HG03095 (cell line): ENCODE measurements around the gene LAMA3.
A peak's percentile ranks its signal among the peaks of the same experiment; 100 is the strongest.

ENCODE experiments used
- ATAC-seq: cut with Tn5 transposase; IDR thresholded peaks from one replicate; pipeline ENCODE4 v1.9.1; 2021; ENCODE audit warnings: moderate library complexity; ENCODE audit not compliant: unreplicated experiment

Gene LAMA3

GRCh38 chr18:23814991-23815614 is 125.8 kb downstream of the LAMA3 start:
- no peak for ATAC-seq

GRCh38 chr18:23816021-23816420 is 126.8 kb downstream of the LAMA3 start:
- no peak for ATAC-seq

GRCh38 chr18:23816740-23817139 is 127.5 kb downstream of the LAMA3 start:
- no peak for ATAC-seq

GRCh38 chr18:23819001-23819400 is 129.7 kb downstream of the LAMA3 start:
- no peak for ATAC-seq

GRCh38 chr18:23822590-23823385 is 133.5 kb downstream of the LAMA3 start:
- ATAC-seq = no peak

- no peak for ATAC-seq
Measured at GRCh38 chr18:23824240-23824639, 135.0 kb downstream of the LAMA3 start.

- no peak for ATAC-seq
Measured at GRCh38 chr18:23824669-23825068, 135.4 kb downstream of the LAMA3 start.

- ATAC-seq = no peak
Measured at GRCh38 chr18:23825496-23825895, 136.2 kb downstream of the LAMA3 start.

GRCh38 chr18:23825978-23826405 is 136.7 kb downstream of the LAMA3 start:
- ATAC-seq = no peak

GRCh38 chr18:23826850-23827620 is 137.8 kb downstream of the LAMA3 start:
- ATAC-seq = no peak

- no peak for ATAC-seq
Measured at GRCh38 chr18:23827681-23828080, 138.4 kb downstream of the LAMA3 start.

GRCh38 chr18:23828426-23828825 is 139.2 kb downstream of the LAMA3 start:
- peak; percentile 95 for ATAC-seq

- ATAC-seq = no peak
Measured at GRCh38 chr18:23832911-23833310, 143.7 kb downstream of the LAMA3 start.

- ATAC-seq = no peak
Measured at GRCh38 chr18:23833714-23834113, 144.5 kb downstream of the LAMA3 start.

- no peak for ATAC-seq
Measured at GRCh38 chr18:23835091-23835490, 145.8 kb downstream of the LAMA3 start.

GRCh38 chr18:23835506-23835905 is 146.3 kb downstream of the LAMA3 start:
- ATAC-seq = no peak

GRCh38 chr18:23837591-23837990 is 148.3 kb downstream of the LAMA3 start:
- no peak for ATAC-seq

GRCh38 chr18:23838233-23838632 is 149.0 kb downstream of the LAMA3 start:
- ATAC-seq = no peak

GRCh38 chr18:23838801-23839366 is 149.6 kb downstream of the LAMA3 start:
- no peak for ATAC-seq

GRCh38 chr18:23842305-23842704 is 153.1 kb downstream of the LAMA3 start:
- no peak for ATAC-seq

- no peak for ATAC-seq
Measured at GRCh38 chr18:23844991-23845680, 155.9 kb downstream of the LAMA3 start.
